ELF-1 (cell line): ENCODE results near the gene ZDHHC7.
A peak's percentile ranks its signal among the peaks of the same experiment; 100 is the strongest.
"Not testable (repeated sequence)": the region's sequence is repeated elsewhere in the genome, so short reads cannot be mapped to it uniquely, and the experiment has no call there.

ENCODE experiments used
- DNase-seq: peaks from one replicate; pipeline ENCODE4 v3.0.0-alpha.2; 2016; ENCODE audit warnings: low read depth, low spot score

ZDHHC7 gene

DNA sequence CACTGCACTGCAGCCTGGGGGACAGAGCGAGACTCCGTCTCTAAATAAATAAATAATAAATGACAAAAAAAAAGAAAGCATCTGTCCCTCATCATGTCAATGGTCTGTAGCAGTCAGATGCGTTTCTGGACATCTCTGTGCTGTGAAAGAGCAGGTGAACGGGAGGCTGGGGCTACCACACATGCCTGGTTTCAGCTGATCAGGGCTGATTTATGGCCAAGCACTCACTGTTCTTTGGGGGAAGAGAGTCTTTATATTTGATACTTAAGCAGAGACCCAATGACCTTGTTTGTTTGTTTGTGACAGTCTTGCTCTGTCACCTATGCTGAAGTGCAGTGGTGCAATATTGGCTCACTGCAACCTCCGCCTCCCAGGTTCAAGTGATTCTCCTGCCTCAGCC lies 33.7 kb upstream of the ZDHHC7 start:
- no peak for DNase-seq

DNA sequence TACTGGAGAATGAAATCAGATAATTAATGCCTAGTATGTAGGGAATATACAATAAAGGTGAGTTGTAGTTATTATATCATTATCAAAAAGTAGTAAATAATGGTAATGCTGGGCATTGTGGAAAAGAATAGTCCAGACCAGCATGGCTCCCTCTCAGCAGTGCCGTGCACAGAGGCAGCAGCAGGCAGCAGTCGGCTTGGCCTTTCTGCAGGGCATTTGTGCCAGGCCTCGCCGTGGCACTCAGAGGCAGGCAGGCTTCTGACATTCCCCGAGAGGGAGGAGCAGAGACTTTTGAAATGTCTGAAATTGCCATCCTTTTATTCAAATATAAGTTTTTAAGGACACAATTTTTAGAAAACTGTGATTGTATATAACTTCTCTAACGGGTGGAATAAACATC lies 31.3 kb upstream of the ZDHHC7 start:
- DNase-seq = no peak

DNA sequence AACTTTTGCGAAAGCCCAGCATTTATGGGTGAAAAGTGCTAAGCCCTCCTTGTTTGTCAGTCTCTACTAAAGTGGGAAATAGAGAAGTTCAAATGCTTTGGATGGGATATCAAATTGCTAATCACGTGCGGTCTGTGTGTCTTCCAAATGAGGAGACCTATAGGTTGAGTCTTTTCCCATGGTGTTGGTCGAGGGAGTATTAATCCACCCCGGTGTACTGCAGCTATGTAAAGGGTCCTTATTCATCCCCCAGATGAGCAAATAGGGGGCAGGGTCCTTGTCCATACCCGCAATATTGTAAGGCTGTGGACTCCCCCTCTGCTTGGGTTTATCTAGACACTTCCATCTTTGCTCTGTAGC lies 30.8 kb upstream of the ZDHHC7 start:
- no peak for DNase-seq

DNA sequence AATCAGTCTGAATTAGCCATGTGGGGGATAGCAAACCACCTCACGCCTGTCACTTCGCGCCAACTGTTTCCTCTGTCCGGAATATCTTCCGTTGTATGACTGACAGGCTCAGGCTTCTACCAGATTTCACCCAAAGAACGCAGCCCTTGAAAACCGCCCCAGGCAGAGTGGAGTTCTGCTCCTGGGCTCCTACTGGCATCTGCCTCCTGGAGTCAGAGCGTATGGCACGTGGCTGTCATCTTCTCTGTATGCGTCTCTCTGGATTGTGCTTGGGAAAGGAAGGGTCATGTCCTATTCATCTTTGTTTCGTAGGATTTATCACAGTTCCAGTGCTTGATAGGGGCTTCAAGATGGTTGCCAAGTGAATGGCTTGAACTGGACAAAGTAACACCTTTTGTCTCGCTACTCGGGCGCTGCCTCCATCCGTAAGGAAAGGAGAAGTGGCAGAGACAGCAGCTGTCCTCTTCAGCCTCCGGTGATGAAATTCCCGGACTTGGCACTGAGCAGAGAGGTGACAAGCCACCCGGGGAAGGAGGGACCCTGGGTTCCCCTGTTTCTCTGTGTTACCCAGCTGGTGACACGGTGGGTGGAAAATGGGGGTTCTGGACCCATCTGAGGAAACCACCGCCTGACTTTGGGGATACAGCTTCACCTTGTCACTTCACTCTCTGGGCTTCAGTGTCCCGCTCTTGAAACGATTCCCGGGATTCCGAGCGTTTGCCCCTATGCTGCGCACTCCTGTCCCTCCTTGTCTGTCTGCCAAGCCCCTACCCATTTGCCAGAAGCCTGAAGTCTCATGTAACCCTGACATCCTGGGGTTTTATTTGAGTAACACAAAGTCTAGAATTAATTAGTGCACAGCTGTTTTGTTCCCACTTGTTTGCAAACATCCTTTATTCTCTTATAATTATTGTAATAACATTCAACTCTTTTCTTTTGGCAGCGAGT lies 30.2 kb upstream of the ZDHHC7 start:
- no peak for DNase-seq

DNA sequence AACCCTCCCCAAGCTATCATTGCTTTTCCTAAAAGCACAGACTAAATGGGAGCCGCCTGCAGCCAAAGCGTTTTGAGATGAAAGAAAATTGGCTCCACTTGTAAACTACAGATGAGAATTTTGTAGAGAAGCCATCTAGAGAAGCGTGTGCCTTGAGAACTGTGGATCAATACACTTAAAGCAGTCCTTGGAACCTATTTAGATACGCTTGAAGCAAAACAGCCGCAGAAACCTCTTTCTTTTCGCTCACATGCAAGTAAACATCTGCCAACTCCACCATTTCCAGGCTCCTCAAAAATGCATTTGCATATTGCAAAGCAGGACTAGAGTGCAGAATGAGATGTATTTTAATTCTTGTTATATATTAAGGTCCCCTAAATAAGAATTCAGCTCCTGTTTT lies 29.4 kb upstream of the ZDHHC7 start:
- DNase-seq = no peak

DNA sequence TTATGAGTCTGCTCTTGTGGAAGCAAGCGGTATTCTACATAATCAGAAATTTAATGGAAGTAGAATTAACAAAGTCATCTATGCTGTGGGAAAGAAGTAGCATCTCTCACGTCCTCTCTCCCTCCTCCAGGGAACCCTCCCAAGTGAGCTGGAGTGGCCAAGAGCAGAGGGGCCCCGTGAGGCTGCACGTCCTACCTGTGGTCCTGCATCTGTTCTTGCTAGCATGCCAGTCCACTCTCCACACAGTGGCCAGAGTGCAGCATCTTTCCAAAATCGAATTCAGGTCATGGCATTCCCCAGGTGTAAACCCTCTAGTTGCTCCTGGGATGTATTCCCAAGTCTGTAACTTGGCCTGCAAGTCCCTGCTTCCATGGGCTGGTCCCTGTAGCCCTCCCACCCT lies 26.4 kb upstream of the ZDHHC7 start:
- DNase-seq = no peak

DNA sequence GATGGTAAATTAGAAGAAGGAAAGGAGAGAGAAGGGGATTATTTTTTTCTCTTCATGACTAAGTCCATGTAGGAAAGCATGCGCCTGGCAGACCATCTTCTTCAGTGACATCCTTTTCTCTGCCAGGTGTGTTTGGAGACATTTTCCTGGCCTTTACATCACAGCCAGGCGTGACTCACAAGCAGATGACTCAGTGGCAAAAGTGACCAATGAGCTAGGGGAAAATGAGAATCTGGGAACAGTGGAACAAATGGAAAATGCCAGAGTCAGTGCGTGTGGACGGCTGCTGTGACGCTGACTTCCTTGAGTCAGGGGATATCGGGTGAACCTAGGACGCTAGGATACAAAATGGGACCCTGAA lies 25.7 kb upstream of the ZDHHC7 start:
- no peak for DNase-seq

DNA sequence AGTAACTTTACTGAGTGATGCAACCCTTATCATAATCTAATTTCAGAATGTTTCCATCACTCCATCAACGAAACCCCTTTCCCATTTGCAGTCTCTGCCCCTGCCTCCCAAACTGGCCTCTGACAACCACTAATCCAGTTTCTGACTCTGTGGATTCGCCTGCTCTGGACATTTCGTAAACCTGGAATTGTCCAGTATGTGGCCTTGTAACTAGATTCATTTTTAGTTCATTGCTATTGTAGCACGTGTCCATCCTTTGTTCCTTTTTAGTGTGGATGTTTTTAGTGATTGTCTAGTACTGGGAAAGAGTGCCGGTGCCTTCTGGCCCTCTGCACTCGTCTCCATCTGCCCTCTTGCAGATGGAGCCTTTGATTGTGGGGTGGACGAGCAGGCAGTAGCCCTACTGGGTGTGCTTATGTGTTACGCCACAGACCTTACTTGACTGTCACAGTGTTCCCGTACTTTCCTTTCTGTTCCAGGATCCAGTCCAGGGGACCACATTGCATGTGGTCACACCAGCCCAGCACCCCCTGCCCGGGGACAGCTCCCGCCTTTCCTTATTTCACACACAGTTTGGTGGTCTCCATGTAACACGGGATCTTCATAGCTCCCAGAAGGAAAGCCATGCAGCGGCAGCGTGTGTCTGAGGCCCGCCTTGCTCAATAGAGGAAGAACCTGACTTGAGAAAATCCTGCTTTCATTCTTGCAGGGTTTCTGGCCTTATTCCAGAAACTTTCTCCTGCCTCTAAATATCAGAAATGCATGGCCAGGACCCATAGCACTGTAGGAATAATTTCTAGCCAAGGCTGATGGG lies 25.1 kb upstream of the ZDHHC7 start:
- no peak for DNase-seq

DNA sequence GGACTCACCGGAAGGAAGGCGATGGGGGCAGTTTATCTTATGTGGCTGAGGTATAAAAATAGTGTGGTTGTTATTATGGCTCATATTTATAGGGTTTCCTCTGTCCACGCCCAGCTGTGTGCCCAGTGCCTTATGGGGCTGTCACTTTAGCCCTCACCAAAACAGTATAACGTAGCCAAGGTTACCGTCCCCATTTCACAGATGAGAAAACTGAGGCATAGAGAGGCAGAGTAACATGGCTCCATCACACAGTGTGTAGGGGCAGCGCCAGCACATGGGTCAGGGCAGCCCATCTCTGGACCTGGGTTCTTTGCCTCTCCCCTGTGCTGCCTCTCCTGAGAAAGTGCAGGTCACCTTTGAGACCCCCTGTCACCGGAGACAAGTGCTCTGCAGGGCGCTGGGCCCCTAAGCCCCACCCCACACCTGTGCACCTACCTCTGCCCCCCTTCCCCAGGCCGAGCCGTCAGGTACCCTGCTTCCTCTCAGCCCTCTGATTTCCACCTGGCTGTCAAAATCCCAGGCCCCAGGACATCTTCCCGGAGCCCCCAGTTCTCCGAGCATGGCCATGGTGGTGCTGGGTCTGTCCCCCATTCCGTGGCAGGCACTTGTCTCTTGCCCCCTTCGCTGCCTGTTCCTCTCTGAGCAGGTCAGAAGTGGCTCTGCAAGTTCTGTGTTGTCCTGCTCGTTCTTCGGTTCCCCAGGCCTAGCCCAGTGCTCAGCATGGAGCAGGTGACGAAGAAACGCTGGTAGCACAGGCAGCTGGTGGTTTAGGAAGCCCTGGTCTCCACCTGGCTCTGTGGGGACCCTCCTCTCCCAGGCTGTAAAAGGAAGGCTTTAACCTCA lies 23.5 kb upstream of the ZDHHC7 start:
- no peak for DNase-seq

DNA sequence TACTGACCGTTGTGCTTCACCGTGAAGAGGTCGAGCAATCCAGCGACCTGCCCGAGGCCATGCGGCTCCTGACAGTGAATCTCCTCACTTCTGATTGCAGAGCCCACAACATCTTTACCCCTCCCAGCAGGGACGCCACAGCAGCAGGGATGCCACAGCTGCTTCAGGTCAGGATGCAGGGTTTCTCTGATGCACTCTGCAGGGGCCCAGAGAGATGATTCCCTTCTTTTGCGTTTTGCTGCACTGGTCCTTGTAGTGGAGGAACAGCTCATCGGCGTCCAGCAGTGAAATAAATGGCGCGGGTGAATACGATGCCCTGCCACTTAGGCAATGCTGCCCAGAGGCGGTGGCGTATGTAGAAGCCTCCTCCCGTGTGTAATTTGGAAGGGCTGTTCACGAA lies 21.8 kb upstream of the ZDHHC7 start:
- peak; percentile 66 for DNase-seq

DNA sequence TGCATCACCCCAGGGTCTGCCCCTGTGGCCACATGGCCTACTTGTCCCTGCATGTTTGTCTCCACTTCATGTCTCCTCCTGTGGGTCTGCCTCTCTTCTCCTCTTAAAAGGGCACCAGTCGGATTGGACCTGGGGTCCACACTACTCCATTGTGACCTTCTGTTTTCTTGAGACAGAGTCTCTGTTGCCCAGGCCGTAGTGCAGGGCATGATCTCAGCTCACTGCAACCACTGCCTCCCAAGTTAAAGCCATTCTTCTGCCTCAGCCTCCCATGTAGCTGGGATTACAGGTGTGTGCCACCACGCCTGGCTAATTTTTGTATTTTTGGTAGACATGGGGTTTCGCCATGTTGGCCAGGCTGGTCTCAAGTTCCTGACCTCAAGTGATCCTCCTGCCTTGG lies 20.9 kb upstream of the ZDHHC7 start:
- DNase-seq = not testable (repeated sequence)

DNA sequence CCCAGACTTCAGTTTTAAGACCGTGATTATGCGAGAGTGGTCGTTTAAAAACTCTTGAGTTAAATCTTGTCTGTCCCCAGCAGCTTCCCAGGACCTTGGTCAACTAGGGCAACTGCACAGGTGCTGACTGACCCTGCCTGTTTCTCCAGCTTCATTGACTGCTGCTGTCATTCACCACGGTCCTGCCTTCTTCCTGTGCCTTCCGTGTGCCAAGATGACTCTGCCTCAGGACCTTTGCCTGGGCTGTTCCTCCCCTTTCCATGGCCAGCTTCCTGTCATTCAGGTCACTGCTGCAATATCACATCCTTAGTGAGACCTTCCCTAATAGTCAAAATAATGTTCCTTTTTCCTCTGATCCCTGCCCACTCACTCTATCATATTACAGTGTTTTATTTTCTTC lies 20.1 kb upstream of the ZDHHC7 start:
- DNase-seq = no peak

DNA sequence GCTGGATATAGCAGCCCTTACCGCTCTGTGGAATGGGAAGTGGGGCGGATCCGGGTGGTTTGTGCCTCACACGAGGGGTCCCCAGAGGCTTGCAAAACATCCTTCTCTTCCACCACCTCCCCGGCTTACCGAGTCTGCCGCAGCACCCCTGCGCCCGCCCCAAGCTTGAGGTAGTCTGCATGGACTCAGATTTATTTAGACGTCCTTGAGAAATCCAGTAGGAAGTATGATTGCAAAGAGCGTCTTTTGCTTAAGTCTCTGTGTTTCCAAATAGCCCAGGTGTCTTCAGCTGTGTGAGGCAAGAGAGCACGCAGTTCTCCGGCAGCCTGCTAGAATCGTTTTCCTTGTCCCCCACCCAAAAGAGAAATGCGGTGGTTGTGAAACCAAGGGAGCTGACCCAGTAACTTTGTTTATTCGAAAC lies 18.7 kb upstream of the ZDHHC7 start:
- no peak for DNase-seq

DNA sequence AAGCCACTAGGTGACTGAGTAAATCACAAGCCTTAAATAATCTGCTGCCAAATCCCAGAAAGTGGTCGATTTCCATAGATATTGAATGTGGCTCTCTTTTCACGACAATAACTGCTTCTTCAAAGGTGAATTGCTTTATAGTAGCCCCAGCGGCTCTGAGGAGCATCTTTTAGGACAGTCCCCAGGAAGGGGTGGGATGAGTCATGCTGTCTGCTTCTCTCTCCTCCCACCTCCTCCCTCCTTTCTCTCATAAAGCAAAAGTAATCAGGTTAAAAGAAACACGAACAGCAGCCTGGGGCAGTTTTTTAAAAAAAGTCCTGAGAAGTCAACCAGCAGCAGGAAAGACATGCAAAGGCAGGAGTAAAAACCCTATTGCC lies 18.1 kb upstream of the ZDHHC7 start:
- peak; percentile 58 for DNase-seq

DNA sequence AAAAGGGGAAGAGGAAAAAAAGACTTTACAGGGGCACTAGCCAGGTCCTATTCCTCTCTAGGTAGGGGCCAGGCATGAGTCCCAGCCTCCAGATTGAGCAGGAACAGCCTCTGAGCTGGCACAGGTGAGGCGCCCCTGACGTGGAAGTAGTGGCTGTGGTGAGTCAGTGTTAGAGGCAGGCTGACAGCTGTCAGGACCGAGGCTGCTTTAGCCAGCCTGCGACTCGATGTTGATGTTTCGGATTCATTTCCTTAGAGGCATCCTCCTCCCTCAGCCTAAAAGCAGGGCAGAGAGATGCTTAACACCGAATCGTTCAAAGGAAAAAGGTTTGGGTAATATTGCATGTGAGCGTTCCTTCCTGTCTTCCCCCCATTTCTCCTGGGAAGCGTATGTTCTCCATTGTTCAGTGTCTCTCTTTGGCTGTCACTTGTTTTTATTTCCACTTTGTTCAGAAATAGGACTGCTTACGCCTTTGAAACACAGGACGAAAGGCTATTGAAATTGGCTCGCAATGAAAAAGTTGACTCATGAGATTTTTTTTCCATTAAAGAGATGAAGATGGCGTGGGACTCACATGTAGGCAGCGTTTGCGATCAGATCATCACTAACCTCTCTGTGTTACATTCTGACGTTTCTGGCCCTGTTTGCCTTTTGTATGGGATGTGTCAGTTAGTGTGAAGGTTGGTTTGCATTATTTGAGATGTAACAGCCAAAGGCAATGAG lies 17.5 kb upstream of the ZDHHC7 start:
- peak; percentile 34 for DNase-seq

DNA sequence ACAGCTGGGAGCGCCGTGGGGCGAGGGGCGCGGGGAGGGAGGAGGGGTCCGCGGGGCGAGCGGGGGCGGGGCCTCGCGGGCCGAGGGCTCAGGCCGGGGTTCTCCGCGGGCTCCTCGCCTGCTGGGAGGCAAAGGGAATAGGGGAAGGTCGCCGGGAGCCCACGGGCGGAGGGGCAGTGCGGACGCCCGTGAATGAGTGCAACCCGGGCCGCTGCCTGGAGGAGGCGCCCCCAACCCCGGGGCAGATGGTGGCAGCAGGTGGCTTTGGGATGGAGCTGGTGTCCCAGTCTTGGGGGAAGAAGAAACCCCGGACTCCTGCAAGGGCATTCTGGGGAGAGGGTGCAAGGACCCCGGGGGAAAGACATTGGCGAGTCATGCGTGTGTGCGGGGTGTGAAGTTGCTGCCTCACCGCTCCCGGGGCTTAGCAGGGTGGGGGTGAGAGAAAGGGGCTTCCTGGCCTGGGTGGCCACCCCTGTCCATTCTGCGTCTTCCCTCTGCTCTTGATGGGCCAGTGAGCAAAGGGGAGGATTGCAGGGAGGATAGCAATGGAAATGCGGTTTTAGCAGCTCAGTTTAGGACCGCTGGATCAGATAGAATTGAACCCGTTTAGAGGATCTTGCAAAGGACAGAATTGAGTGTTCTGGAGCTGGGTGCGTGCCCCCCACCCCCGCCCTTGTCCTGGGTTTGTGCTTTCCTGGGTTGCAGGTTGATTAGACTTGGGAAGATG lies 16.8 kb upstream of the ZDHHC7 start:
- no peak for DNase-seq

DNA sequence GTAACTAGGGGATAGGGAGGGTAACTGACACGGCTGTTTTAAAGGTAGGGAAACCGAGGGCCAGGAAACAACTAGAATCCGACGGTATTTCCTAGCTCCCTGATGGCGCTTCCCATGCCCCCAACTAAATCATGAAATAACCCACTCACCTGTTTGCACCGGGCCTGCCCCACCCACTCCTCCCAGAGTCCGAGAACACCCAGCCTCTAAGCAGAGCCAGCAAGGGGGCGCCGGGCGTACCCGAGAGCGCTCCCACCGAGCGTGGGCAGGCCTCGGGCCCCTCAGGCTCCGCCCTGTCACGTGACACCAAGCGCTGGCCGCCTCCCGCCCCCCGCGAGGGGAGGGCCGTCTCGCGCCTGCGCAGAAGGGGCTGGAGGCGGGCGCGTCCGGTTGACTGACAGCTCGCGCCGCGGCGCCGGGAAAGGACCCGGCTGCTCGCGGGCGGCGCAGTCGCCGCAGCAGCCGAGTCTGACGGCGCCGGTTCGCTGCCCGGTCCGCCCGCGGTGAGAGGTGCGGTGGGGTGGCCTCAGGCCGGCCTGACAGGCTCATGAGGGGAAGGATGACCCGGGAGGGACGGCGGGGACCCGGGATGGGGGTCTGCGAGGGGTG lies 16.1 kb upstream of the ZDHHC7 start, which contains the start of gene KIAA0513:
Gene KIAA0513, plus strand, starts transcription at position 447 of the 609 bp plus-strand sequence. CDS start 39,277 bp downstream, outside the sequence.
- peak; percentile 95 for DNase-seq

DNA sequence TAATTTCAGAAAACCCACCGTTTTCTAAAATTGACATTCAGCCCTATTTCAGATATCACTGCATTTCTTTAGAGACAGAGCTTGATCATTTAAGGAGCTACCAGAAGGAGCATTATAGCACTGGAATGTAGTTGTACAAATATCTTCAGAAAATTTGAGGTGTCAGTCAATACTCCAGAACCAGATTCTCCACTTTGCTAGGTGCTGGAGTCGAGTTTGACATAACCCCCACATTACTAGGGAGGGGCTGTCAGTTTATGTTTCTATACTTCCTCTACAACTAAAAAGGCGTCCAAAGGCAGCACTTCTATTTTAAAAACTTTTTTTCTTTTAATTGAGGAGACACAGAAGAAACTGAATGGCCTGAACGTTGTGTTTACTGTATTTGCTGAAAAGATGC lies 15.4 kb upstream of the ZDHHC7 start:
- no peak for DNase-seq

DNA sequence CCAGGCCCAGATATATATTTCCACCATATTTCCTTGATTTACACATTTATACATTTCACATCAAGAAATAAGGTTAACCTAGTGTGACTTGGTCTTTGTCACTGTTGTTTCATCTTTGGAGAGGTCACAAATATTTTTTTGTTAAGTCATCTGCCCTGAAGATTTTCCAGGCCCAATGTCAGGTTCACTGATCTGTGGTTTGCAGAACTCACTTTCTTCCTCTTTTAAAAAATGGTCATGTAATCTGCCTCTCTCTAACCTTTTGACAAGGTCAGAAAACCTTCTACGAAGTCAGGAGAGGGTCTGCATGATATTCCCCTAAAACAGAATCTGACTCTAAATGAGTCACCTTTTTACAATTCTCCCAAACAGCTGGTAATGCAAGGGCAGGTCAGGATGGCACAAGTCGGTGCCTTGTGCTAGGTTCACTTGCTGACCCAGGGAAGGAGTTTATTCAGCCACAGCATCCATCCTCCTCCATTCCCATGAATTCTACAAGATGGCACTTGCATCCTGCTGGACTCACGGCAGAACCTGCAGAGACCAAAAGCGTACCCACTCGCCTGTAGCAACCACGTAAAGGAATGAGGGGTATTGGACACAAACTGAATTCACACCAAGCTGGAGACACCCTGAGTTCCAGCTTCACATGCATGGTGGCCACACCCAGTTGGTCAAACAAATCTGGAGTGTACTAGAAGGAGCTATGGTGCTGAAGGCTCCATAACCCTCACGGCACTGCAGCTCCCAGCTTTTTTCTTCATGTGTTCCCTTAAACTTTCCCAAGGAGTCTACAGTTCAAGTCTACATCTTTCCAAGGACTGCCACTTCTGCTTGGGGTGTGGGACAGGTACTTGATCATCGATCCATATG lies 14.7 kb upstream of the ZDHHC7 start:
- no peak for DNase-seq
